Measurements from ENCODE around the gene SEPTIN5.
"Not testable (repeated sequence)": the region's sequence is repeated elsewhere in the genome, so short reads cannot be mapped to it uniquely, and the experiment has no call there.

Gene SEPTIN5

DNA sequence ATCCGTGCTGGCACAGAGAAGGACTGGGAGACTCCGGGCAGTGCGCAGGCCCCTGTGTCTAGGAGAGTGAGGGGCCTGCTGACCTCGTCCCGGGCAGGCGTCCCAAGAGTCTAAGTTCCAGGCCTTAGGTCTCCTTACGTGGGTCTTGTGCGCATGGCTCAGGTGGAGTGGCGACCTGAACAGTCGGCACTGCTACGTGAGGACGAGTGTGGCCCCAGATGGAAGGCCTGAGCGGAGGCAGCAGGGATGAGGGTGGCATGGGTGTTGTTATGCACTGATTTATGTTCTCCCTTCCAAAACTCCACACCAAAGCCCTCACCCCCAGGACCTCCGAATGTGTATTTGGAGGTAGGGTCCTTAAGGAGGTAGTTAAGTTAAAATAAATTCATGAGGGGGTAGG, 20.7 kb upstream of the SEPTIN5 start:
- H3K27ac ChIP-seq = no peak overlapping the region
- no peak overlapping the region for H3K4me3 ChIP-seq (ENCODE audit: low read depth in 1 of 2, low read length in 1 of 2)
- no peaks in the 10 kb centered on the region for H3K27me3 ChIP-seq
- H3K36me3 ChIP-seq = no peaks in the 10 kb centered on the region
- TF ChIP-seq CTCF (IDR thresholded peaks at IDR 0.05) = no peak
- H3K4me1 ChIP-seq (ENCODE audit: control insufficient read depth in 1 of 2, insufficient read depth in 1 of 2, low read depth in 1 of 2, low read length in 1 of 2) = peaks cover 24 to 26% of the 10 kb centered on the region in 2 experiments
- no peaks in the 10 kb centered on the region for H3K9me3 ChIP-seq

DNA sequence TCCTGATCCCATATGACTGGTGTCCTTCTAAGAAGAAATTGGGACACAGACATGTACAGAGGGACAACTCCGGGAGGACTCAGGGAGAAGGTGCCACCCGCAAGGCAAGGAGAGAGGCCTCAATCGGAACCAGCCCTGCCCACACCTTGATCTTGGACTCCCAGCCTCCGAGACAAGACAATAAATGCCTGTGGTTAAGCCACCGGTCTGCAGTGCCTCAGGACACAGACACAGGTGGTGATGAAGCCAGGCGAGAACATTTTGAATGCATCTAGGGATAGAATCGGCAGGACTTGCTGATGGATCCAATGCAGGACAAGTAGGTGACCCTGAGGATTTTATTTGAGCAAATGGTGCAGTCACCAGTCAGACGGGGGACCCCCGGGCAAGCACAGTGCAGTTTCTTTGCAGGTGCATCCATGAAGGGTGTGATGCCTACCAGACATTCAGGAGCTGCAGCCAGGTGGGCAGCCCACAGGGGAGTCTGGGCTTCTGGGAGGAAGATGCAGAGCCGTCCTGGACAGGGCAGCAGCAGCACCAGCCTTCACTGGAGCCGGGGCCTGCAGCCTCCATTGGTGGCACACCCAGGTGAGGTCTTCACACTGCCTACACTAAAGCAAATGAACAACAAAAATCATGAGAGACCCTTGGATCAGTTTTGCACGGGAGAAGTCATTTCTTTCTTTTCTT, 20.2 kb upstream of the SEPTIN5 start:
- no peaks in the 10 kb centered on the region for H3K9me3 ChIP-seq
- no peak overlapping the region for H3K4me3 ChIP-seq (ENCODE audit: low read depth in 1 of 2, low read length in 1 of 2)
- TF ChIP-seq CTCF (IDR thresholded peaks at IDR 0.05) = no peak
- H3K4me1 ChIP-seq (ENCODE audit: control insufficient read depth in 1 of 2, insufficient read depth in 1 of 2, low read depth in 1 of 2, low read length in 1 of 2) = peaks cover 19 to 21% of the 10 kb centered on the region in 2 experiments
- no peak overlapping the region for H3K27ac ChIP-seq
- no peaks in the 10 kb centered on the region for H3K27me3 ChIP-seq
- H3K36me3 ChIP-seq = no peaks in the 10 kb centered on the region

GRCh38 chr22:19694696-19695095, 19.6 kb upstream of the SEPTIN5 start:
- no peaks in the 10 kb centered on the region for H3K36me3 ChIP-seq
- peaks cover 13 to 15% of the 10 kb centered on the region in 2 experiments for H3K4me1 ChIP-seq (ENCODE audit: control insufficient read depth in 1 of 2, insufficient read depth in 1 of 2, low read depth in 1 of 2, low read length in 1 of 2)
- no peak overlapping the region for H3K4me3 ChIP-seq (ENCODE audit: low read depth in 1 of 2, low read length in 1 of 2)
- H3K27ac ChIP-seq = no peak overlapping the region
- no peaks in the 10 kb centered on the region for H3K27me3 ChIP-seq
- TF ChIP-seq CTCF (IDR thresholded peaks at IDR 0.05) = no peak
- H3K9me3 ChIP-seq = no peaks in the 10 kb centered on the region

DNA sequence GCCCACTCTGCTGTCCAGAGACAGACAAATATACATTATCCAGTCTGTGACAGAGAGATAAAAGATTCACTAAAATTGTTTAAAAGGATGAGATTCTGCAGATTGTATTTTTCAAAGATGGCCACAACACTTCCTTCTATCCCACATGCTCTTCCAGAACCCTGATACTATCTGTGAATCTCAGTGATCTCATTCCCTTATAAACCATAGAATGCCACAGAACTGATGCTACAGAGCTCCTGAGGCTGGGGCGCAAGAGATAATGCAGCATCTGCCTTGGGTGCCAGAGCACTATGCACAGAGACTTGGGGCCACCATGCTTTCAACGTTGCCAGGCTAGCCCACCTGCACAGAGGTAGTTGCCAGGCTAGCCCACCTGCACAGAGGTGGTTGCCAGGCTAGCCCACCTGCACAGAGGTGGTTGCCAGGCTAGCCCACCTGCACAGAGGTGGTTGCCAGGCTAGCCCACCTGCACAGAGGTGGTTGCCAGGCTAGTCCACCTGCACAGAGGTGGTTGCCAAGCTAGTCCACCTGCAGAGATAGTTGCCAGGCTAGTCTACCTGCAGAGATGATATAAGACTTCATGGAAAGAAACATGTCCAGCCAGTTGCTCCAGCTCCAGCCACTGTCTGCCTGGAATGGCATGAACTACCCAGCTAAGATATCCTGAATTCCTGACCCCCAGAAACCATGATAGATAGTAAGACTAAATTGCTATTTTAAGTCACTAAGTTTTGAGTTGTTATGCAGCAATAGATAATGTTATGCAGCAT, 17.6 kb upstream of the SEPTIN5 start:
- Histone ChIP-seq H3K36me3 (no peaks in the 10 kb centered on the region), H3K4me3 (ENCODE audit: low read depth in 1 of 2, low read length in 1 of 2) (no peak overlapping the region), H3K27me3 (no peaks in the 10 kb centered on the region), H3K27ac (no peak overlapping the region), H3K4me1 (ENCODE audit: control insufficient read depth in 1 of 2, insufficient read depth in 1 of 2, low read depth in 1 of 2, low read length in 1 of 2) (peaks cover 0 to 8% of the 10 kb centered on the region in 2 experiments), H3K9me3 (no peaks in the 10 kb centered on the region)
- no peak for TF ChIP-seq CTCF (IDR thresholded peaks at IDR 0.05)

GRCh38 chr22:19697871-19698270, 16.4 kb upstream of the SEPTIN5 start:
- H3K9me3 ChIP-seq; H3K27me3 ChIP-seq; H3K4me3 ChIP-seq (ENCODE audit: low read depth in 1 of 2, low read length in 1 of 2); H3K27ac ChIP-seq; H3K36me3 ChIP-seq: not testable (repeated sequence)
- peaks cover 0 to 17% of the 10 kb centered on the region in 2 experiments for H3K4me1 ChIP-seq (ENCODE audit: control insufficient read depth in 1 of 2, insufficient read depth in 1 of 2, low read depth in 1 of 2, low read length in 1 of 2)

GRCh38 chr22:19700790-19701419, 13.4 kb upstream of the SEPTIN5 start:
- H3K4me3 ChIP-seq (ENCODE audit: low read depth in 1 of 2, low read length in 1 of 2) = no peak overlapping the region
- H3K9me3 ChIP-seq = no peaks in the 10 kb centered on the region
- H3K27ac ChIP-seq = no peak overlapping the region
- no peak for TF ChIP-seq CTCF (IDR thresholded peaks at IDR 0.05)
- no peaks in the 10 kb centered on the region for H3K27me3 ChIP-seq
- H3K36me3 ChIP-seq = no peaks in the 10 kb centered on the region
- peaks cover 28 to 40% of the 10 kb centered on the region in 2 experiments for H3K4me1 ChIP-seq (ENCODE audit: control insufficient read depth in 1 of 2, insufficient read depth in 1 of 2, low read depth in 1 of 2, low read length in 1 of 2)

Data from neutrophil (primary cell).